CD1c-positive myeloid dendritic cell (primary cell): Measurements from ENCODE around the gene SMPD4.
A peak's percentile ranks its signal among the peaks of the same experiment; 100 is the strongest.
"Not testable (repeated sequence)": the region's sequence is repeated elsewhere in the genome, so short reads cannot be mapped to it uniquely, and the experiment has no call there.

Experiments used
- DNase-seq: peaks from one replicate; pipeline ENCODE4 v3.0.0-alpha.2; 2016; ENCODE audit errors: extremely low spot score

Gene SMPD4

DNA sequence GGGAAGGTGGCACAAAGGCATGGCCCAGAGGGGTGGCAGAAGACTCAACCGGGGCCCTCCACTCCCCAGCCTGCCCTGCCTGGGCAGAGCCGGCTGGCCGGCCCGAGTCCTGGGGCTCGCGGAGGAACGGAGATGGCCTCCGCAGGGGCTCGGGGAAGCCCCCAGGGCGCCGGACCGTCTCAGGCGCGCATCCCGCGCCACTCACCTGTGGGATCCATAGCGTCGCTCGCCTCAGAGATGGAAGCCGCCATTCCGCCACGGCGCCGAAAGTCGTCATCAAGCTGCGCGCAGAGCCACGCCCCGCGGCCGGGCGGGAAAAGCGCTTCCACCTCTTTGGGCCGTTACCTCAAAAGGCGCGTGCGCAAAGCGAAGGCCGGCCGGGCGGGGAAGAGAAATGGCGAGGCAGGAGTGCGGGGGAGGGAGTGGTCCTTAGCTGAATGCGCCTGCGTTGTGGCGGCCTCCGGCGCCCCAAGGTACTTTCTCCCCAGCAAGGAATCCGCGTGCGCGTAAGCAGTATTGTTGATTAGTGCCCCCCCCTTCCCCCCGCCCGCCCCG, at the start of gene SMPD4:
Gene SMPD4, minus strand, starts transcription at position 278 of the 555 bp plus-strand sequence. CDS start 5,010 bp downstream, outside the sequence.
- DNase-seq, result peak; percentile 99

DNA sequence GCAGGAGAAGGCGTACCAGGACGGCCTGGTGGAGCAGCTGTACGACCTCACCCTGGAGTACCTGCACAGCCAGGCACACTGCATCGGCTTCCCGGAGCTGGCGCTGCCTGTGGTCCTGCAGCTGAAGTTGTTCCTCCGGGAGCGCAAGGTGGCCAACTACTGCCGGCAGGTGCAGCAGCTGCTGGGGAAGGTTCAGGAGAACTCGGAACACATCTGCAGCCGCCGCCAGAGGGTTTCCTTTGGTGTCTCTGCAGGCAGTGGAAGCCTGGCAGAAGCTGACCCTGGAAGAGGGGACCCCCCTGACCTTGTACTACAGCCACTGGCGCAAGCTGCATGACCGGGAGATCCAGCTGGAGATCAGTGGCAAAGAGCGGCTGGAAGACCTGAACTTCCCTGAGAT, 49.5 kb upstream of the SMPD4 start:
- DNase-seq, result not testable (repeated sequence)

DNA sequence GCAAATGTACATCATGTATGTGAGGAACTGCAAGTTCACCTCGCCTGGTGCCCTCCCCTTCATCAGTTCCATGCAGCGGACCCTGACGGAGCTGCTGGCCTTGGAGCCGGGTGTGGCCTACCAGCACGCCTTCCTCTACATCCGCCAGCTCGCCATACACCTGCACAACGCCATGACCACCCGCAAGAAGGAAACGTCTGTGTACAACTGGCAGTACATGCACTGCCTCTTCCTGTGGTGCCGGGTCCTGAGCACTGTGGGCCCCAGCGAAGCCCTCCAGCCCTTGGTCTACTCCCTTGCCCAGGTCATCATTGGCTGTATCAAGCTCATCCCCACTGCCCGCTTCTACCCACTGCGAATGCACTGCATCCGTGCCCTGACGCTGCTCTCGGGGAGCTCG, 49.0 kb upstream of the SMPD4 start:
- not testable (repeated sequence) for DNase-seq

DNA sequence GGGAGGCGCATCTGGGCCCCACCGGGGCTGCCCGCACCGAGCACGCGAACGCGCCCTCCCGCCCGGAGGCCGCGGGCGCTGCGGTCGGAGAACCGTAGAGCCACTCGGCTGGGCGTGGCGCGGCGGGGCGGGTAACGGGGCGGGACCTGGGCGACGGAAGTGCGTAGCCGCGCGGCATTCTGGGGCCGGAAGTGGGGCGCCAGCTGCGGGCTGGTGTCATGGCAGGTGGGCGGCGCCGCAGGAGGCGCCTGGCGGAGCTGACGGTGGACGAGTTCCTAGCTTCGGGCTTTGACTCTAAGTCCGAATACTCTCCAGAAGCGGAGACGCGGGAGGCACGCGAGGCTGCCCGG, 47.7 kb upstream of the SMPD4 start:
- not testable (repeated sequence) for DNase-seq

DNA sequence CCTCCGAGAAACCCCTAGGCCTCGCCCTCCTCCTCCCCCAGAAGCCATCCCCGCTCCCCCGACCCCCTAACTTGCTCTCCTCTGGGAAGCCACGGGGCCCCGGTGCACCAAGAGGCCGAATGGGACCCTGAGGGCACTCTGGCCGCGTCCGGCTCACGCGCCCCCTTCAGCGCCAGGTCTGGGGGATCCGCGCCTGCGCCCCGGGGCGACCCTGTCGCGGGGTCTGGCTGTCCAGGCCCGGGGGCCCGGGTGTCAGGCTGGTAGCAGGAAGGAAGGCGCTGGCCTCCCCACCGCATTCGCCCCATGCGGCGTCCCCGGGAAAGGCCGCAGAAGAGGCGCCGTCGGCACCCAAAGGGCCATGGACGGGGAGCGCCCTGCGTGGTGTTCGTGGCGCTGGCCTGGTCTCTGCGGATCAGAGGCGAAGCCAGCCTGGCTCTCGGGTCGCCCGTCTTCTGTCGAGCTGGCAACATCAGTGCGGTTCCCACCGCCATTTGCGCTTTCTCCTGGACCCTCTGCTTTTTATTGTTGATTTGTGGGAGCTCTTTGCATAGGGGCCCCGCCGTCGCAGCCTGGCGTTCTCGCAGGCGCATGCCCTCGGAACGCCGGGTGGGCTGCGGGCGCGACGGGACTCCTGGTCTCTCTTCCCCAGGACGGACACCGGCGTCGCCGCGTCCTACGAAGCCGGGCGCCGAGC, 47.2 kb upstream of the SMPD4 start:
- DNase-seq, result not testable (repeated sequence)

DNA sequence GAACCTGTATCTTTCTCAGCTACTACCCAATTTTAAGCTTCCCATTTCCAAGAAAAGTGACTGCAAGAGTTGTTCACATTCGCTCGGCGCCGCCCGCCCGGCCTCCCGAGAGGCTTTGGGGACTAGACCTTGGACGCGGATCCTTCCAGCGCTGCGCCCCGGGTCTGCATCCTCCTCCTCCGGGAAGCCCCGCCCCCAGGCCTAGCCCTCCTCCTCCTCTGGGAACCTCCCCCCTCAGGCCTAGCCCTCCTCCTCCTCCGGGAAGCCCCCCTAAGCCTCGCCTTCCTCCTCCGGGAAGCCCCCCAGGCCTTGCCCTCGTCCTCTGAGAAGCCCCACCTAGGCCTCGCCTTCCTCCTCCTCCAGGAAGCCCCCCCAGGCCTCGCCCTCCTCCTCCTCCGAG, 46.6 kb upstream of the SMPD4 start:
- DNase-seq, result not testable (repeated sequence)

DNA sequence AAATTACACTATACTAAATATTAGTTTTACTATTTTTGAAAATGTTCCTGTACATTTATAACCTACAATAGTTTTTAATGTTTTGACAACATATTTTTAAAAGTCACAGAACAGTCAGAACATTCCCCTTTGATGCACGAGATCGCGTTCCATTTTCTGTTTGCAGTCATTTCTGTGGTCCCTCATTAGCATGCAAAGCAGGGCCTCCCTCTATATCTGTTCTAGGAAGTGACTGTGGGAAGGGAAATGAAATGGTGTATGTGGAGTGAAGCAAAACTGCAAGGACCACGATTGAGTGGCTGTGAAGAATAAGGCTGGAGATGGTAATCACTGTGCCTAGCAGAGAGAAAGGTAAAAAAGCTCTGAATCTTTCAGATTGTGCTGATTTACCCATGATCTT, 41.1 kb upstream of the SMPD4 start:
- not testable (repeated sequence) for DNase-seq

GRCh38 chr2:130220505-130220904, 39.1 kb upstream of the SMPD4 start:
- not testable (repeated sequence) for DNase-seq

DNA sequence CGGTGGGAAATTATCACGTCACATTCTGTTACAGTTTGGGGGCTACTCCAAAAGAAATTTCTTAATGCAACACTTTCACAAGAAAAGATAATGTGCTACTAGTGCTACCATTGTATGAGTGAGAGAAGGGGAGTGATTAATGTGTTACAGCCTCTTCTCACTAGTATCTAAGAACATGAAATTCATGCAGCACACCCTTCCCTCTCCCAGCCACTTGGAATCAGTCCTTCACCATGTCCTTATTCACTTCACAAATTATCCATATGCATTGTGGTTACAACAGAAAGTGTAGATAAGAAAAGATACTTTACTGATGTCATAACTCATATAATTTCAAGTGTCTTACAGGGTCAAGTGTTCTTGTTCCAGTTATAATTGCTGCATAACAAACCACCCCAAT, 37.7 kb upstream of the SMPD4 start:
- DNase-seq, result not testable (repeated sequence)

GRCh38 chr2:130207051-130207450, 25.6 kb upstream of the SMPD4 start:
- DNase-seq, result not testable (repeated sequence)

DNA sequence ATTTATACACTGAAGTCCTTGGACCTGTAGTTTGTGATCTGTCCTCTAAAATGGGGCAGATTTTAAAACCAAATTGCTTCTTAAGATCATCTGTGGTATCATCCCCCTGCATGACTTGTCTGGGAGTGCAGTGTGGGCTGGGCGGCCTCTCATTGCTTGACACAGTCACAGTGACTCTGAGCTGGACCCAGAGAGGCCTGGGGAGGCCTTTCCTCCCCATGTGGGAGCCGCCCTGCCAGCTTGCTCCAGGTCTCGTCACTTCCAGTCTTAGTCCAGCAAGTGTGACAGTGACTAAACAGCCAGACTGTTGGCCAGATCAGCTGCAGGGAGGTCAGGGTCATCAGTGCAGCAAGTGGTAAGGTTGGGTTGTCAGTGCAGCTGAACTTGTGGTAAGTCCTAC, 21.7 kb upstream of the SMPD4 start:
- DNase-seq, result not testable (repeated sequence)

DNA sequence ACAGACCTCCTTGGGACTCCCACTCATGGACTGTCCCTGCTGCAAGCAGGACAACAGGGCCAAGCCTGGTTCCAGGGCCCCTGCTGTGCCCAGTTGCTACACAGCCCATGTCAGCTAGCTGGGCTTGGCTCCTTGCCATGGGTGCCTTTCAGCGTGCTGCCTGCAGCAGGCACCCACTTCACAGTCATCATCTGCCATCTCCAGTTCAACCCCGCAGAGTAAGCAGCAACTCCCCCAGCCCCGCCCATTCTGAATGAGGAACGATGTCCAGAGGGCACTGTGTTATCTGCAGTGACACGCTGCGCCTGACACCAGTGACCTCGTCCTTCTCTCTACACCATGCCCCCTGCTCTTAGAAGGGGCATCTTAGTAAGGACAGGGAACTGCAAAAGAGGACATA, 21.1 kb upstream of the SMPD4 start:
- DNase-seq, result peak; percentile 23

GRCh38 chr2:130198343-130198742, 16.9 kb upstream of the SMPD4 start, which contains the start of gene TUBA3E:
TUBA3E (minus strand) TSS chr2:130198439; CDS start chr2:130198360, 79 bp downstream.
- DNase-seq, result no peak

GRCh38 chr2:130196052-130196451, 14.7 kb upstream of the SMPD4 start:
- not testable (repeated sequence) for DNase-seq

DNA sequence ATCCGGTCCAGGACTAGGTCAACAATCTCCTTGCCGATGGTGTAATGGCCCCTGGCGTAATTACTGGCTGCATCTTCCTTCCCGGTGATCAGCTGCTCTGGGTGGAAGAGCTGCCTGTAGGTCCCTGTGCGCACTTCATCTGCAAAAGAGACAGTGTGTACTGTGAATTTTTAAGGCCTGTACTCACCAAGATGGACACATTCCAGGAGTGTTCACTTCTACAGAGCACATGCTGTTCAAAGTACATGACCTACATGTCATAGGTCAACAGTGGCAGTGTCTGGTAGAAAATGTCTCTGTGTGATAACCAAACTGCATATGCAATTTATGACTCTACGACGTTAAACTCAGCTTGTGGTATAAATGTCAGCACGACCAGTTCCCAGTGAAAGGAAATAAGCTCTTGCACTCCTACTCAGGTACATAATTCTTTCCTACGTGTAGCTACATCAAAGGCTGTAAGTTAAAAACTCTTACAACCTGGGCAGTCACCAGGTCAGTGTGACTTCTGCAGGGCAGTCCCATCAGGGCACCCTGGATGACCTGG, 13.8 kb upstream of the SMPD4 start:
- not testable (repeated sequence) for DNase-seq

GRCh38 chr2:130193824-130194223, 12.4 kb upstream of the SMPD4 start:
- not testable (repeated sequence) for DNase-seq

GRCh38 chr2:130192451-130192850, 11.0 kb upstream of the SMPD4 start:
- DNase-seq, result not testable (repeated sequence)

DNA sequence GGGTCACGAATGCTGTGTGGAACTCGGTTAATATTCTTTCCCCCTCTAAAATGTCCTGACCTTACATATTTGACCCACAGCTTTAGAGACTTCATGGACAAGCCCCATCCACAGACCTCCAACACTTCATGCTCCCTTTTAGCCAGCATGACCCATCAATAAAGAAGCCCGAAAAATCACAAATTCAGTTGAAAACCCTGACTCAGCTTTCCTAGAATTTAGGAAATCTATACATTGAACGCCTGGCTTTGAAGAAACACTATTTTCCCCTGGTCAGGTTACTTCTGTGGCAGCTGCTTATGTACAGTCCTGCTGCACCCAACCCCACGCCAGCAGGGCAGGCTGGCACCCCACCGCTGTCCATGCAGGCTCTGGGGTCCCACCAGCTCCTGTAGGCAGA, 9.9 kb upstream of the SMPD4 start:
- DNase-seq, result not testable (repeated sequence)

DNA sequence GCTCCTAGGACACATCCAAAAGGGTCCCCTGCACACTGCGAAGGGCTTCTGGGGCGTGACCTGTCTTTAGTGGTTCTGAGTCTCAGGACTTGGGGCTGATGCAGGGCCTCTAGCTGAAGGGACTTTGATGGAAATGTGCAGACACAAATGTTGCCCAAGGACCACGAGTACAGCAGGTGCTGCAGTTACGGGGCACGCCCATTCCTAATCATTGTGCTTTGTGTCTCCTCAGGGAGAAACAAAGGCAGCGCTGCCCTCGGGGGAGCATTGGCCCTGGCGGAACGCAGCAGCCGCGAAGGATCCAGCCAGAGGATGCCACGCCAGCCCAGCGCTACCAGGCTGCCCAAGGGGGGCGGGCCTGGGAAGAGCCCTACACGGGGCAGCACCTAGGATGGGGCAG, 8.8 kb upstream of the SMPD4 start:
- DNase-seq, result no peak

DNA sequence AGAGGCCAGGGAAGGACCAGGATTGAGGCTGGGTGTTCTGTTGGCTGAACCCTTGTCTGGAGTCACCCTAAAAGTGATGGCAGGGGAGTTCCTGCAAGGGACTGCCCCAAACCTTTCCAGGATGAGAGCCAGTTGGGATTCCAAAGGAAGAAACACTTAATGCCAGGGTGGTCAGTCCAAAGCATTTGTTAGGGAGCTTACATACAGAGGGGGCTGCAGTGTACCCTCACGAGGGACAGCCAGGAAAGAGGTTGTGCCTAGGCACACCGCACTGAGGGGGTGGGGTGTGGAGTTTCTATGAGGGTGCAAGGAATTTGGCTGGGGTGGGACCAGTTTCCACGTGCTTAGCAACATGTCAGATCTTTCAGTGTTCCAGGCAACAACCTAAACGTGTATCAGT, 7.6 kb upstream of the SMPD4 start:
- DNase-seq, result not testable (repeated sequence)

DNA sequence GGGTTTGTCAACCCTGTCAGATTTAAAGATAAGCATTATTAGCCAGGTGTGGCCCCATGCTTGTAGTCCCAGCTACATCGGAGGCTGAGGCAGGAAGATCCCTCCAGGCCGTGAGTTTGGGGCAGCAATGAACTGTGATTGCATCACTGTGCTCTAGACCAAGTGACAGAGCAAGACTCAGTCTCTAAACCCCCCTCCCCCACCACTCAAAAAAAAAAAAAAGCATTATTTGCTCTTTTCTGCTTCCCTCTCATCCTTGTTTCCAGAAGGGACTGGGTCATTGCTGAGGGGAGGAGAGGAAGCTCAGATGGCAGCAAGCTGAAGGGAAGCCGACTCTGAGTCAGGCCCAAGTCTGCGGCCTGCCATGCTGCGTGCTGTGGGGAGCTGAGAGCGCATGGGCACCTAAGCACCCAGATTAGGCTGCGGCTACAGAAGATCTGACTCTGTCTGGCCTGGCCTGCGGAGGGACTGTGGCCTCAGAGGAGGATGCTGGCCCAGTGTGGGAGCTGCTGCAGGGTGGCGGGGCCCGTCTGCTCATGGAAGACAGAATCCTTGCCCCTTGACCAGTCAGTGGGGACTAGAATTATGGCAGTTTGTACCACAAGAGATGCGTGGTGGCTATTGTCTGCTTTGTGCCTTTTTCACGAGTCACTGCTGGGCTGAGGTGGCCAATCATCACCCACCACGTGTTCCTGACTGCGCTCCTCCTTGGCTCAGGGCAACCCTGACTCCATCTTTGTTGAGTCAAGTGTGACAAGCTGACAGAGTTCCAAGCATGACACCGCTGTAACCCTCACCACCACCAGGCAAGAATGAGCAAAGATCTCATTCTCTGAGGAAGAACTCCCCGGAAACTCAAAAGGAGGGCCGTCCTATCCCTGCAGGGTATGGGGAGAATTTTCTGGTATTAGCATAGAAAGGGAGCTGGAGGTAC, 6.7 kb upstream of the SMPD4 start:
- not testable (repeated sequence) for DNase-seq

- DNase-seq, result no peak
Observed at GRCh38 chr2:130187268-130187667, 5.9 kb upstream of the SMPD4 start.
